ENCODE data around the gene RNF157. TPM values are rescaled to one million over a fixed set of nuclear protein-coding genes. Genes with fewer than 3 reads are reported as not detected.

RNF157 gene
- total and polyA plus RNA-seq, 10 of the 15 experiments (the other 5 are each of a cell fraction or from before 2014, with no cell fraction given): 1.4 to 15.9 (median 9.6) TPM

DNA sequence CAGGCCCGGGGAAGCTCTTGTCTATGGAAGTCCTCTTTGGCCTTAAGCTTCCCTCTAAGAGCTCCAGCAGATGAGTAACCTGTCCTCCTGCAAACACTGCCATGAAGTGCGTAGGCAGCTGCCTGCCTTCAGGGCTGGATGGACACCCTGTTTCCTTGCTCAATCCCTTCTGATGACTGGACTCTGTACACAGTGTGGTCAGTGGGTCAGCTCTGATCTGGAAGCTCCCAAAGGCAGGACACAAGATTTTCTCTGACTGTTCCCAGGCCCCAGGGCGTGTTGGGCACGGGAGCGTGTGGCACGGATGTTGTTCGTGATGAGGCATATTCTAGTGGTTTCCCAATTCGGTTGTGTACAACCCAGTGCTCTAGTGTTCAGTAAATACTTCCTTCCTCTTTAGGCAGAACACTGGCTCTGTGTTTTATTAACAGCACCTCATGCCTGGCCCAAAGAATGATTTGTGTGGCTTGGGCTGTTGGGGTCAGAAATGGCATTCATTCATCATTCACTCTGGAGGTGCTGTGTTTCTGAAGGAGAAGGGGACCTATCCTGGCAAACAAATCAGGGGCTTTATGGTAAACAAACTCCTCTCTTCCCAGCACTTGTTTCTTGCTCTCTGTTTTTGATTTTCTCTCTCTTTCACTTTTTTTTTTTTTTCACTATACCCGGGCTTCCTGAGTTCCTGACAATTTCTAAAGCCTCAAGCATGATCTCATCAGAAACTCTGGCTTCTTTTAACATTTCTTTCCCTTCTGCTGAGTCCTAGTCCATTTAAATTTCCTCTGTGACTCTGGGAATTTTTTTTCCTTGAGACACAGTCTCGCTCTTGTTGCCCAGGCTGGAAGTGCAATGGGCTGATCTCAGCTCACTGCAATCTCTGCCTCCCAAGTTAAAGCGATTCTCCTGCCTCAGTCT is 12.0 kb upstream of the RNF157 start (continued):
- no peak for TF ChIP-seq NRF1 (conservative IDR thresholded peaks at IDR 0.05; ENCODE audit: low read depth, low read length)
- TF ChIP-seq JUND (IDR thresholded peaks at IDR 0.05; ENCODE audit: low read depth, low read length): no peak
- TF ChIP-seq DPF2 (IDR thresholded peaks at IDR 0.05): 0 out of 2 replicates have a peak, but pooled peaks have one; percentile 21
- TF ChIP-seq YBX1 (IDR thresholded peaks at IDR 0.05): no peak
- TF ChIP-seq MEF2B (IDR thresholded peaks at IDR 0.05; ENCODE audit: partially characterized antibody, poor library complexity, severe bottlenecking): no peak
- no peak for TF ChIP-seq MYB (IDR thresholded peaks at IDR 0.05; ENCODE audit: borderline replicate concordance, low read depth, low read length)
- no peak for TF ChIP-seq ZNF207 (IDR thresholded peaks at IDR 0.05; ENCODE audit: borderline replicate concordance)
- TF ChIP-seq CREB1 (IDR thresholded peaks at IDR 0.05; ENCODE audit: low read depth): no peak
- TF ChIP-seq, protein P1, sequence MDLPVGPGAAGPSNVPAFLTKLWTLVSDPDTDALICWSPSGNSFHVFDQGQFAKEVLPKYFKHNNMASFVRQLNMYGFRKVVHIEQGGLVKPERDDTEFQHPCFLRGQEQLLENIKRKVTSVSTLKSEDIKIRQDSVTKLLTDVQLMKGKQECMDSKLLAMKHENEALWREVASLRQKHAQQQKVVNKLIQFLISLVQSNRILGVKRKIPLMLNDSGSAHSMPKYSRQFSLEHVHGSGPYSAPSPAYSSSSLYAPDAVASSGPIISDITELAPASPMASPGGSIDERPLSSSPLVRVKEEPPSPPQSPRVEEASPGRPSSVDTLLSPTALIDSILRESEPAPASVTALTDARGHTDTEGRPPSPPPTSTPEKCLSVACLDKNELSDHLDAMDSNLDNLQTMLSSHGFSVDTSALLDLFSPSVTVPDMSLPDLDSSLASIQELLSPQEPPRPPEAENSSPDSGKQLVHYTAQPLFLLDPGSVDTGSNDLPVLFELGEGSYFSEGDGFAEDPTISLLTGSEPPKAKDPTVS (IDR thresholded peaks at IDR 0.05; ENCODE audit: low read depth, low read length): no peak
- TF ChIP-seq CBX5 (IDR thresholded peaks at IDR 0.05; ENCODE audit: low read depth): no peak
- no peak for TF ChIP-seq ASH2L (IDR thresholded peaks at IDR 0.05; ENCODE audit: borderline replicate concordance, low read depth)
- TF ChIP-seq IKZF1 (conservative IDR thresholded peaks at IDR 0.05): peak; percentile 51
- TF ChIP-seq BMI1 (IDR thresholded peaks at IDR 0.05; ENCODE audit: borderline replicate concordance): no peak
- TF ChIP-seq KAT2A (conservative IDR thresholded peaks at IDR 0.05; ENCODE audit: control insufficient read depth, low read depth, low read length): no peak
- TF ChIP-seq ZSCAN29 (IDR thresholded peaks at IDR 0.05): no peak
- TF ChIP-seq, protein P2, sequence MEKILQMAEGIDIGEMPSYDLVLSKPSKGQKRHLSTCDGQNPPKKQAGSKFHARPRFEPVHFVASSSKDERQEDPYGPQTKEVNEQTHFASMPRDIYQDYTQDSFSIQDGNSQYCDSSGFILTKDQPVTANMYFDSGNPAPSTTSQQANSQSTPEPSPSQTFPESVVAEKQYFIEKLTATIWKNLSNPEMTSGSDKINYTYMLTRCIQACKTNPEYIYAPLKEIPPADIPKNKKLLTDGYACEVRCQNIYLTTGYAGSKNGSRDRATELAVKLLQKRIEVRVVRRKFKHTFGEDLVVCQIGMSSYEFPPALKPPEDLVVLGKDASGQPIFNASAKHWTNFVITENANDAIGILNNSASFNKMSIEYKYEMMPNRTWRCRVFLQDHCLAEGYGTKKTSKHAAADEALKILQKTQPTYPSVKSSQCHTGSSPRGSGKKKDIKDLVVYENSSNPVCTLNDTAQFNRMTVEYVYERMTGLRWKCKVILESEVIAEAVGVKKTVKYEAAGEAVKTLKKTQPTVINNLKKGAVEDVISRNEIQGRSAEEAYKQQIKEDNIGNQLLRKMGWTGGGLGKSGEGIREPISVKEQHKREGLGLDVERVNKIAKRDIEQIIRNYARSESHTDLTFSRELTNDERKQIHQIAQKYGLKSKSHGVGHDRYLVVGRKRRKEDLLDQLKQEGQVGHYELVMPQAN (conservative IDR thresholded peaks at IDR 0.05): no peak
- TF ChIP-seq, protein P3, sequence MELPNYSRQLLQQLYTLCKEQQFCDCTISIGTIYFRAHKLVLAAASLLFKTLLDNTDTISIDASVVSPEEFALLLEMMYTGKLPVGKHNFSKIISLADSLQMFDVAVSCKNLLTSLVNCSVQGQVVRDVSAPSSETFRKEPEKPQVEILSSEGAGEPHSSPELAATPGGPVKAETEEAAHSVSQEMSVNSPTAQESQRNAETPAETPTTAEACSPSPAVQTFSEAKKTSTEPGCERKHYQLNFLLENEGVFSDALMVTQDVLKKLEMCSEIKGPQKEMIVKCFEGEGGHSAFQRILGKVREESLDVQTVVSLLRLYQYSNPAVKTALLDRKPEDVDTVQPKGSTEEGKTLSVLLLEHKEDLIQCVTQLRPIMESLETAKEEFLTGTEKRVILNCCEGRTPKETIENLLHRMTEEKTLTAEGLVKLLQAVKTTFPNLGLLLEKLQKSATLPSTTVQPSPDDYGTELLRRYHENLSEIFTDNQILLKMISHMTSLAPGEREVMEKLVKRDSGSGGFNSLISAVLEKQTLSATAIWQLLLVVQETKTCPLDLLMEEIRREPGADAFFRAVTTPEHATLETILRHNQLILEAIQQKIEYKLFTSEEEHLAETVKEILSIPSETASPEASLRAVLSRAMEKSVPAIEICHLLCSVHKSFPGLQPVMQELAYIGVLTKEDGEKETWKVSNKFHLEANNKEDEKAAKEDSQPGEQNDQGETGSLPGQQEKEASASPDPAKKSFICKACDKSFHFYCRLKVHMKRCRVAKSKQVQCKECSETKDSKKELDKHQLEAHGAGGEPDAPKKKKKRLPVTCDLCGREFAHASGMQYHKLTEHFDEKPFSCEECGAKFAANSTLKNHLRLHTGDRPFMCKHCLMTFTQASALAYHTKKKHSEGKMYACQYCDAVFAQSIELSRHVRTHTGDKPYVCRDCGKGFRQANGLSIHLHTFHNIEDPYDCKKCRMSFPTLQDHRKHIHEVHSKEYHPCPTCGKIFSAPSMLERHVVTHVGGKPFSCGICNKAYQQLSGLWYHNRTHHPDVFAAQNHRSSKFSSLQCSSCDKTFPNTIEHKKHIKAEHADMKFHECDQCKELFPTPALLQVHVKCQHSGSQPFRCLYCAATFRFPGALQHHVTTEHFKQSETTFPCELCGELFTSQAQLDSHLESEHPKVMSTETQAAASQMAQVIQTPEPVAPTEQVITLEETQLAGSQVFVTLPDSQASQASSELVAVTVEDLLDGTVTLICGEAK (IDR thresholded peaks at IDR 0.05; ENCODE audit: borderline replicate concordance): no peak
- TF ChIP-seq CHD2 (IDR thresholded peaks at IDR 0.05; ENCODE audit: borderline replicate concordance, low read depth, low read length): no peak

Data from GM12878 (cell line).